HG03460 (cell line): ENCODE data around the gene BTBD9.

Experiments used
- ATAC-seq: cut with Tn5 transposase; IDR thresholded peaks from one replicate; pipeline ENCODE4 v1.9.1; 2021; ENCODE audit not compliant: unreplicated experiment

Gene BTBD9

DNA sequence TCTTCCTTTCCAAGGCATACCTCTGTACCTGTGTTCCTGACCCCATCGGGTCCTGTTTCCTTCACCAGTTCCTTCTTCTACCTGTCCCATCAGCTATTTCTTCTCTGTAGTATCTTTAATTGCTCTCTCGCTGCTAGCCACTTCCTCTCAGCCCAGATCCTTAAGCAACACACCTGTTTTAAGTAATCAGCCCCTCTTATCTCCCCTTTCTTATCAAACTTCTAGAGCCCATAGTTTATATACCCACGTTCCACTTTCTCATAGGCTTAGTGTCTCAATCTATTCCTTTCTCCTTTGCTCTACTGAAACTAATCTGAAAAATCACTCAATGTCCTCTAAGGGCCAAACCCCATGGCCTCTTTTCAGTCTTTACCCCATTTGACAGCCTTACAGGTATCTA, 239.6 kb downstream of the BTBD9 start:
- no peak for ATAC-seq

DNA sequence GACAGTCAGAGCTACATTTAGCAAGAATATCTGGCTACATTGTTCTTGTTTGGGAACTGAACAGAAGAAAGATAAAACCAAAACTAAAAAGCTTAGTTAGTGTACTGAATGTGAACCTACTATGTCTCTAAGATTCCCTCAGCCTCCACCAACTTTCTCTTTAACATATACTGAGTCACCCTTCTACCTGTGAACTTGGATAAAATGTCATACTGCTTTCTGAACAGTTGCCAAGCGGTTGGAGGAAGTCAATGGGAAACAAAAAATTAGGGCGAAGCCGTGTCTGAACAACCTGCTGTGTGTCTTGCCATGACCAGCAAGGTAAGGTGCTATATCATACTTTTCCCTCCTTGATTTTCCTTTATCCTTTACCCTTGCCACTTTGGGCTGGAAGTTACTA, 243.5 kb downstream of the BTBD9 start:
- no peak for ATAC-seq

DNA sequence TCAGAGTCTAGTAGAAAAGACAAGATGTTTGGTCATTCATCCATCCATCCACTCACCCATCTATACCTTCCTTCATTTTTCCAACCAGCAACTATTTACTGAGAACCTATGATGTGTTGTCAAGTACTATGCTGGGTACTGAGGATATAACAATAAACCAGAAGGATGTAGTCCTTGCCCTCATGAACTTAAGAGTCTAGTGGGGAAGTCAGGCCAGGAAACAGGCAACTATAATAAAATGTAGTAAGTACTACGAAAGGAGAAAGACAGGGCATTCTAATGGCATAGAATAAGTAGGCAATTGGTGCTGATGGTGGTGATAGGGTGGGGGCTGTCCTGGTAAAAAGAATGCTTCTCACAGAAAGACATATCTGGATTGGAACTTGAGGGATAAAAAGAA, 245.7 kb downstream of the BTBD9 start:
- no peak for ATAC-seq

DNA sequence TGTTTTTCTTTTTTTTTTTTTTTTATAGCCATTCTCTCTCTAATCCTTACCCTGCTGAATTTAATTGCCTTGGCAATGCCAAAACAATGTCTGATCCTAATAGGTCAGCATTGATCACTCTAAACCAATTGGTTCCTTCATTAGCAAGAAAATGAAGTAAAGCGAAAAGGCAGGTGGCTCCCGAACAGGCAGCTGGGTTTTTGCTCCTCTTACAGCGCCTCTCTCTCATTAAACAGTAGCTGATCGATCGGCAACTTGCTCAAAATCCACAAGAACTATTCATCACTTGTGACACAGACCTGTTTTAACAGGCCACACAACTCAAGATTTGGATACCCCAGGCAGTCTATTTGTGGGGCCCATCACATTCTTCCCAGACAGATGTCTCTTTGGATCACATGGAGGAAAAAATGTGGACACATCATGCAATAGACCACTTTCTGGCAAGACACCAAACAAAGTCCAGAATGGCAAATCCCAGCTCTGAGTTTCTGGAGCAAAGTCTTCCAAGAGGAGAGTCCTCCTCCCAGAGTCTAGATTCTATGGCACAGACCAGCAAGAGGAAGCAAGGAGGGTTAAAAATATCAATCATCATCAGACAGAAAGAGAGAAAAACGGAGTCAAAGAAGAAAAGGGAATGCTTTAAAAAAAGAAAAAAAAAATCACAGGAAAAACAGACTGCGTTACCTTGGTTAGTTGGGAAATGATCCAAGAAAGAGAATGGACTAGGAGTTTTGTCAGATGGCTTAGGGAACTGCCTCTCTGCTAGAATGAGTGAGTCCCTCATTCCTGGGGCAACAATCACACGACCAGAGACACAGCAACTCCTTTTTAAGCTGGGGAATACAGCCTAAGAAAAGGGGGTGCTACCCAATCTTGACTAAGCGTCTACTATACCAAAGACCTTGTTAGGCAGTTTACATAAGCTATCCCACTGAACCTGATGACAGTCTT, 247.8 kb downstream of the BTBD9 start:
- no peak for ATAC-seq

DNA sequence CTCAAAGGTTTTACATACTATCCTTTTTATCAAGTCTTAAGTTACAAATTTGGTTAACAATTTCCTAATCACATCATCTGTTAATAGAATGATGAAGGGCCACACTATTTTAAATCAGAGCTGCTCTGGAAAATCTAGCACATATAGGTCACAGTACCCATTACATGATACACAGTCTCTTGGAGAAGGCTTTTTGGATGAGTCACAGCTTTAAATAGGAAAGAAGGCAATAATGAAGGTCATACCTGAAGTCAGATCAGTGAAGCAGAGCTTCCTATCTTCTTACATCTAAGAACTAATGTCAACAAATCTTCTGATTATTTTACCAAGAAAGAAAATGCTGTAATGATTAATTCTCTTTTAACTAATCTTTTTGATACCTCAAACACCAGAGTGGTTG, 248.5 kb downstream of the BTBD9 start:
- ATAC-seq = no peak

GRCh38 chr6:38389875-38390274, 249.9 kb downstream of the BTBD9 start:
- no peak for ATAC-seq

- no peak for ATAC-seq
These were observed 251.8 kb downstream of the BTBD9 start for GRCh38 chr6:38387971-38388370.

- no peak for ATAC-seq
These were observed 252.3 kb downstream of the BTBD9 start for GRCh38 chr6:38387461-38387860.

DNA sequence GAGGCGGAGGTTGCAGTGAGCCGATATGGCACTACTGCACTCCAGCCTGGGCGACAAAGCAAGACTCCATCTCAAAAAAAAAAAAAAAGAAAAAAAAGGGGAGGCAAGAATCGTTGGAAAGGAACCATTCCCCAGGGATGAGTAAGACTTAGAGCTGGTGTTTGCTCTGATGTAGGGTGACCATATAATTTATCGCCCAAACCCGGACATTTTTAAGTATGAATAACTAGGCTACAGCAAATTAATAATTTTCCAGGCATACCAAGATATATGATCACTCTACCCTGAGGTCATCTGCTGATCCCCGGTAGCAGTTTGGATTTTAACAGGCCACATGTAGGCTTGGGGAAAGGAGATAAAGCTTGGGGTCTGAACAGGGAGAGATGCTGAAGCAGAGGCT, 260.9 kb downstream of the BTBD9 start:
- no peak for ATAC-seq

DNA sequence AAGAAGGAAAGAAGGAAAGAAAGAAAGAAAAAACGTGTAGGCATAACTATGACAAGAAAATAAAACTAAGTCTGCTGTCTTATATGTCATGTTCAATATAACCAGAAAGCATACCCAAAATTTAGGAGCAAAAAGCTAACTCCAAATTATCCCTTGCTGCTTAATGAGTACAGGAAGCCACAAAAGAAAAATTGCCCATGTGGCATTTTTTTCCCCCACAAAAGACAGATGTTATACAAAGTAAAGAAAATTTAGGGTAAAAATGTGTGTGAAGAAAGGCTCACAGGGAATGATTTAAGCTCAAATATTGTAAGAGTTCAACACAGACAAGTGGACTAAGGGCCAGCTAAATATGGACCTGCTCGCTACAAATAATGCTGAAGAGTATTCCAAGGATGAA, 263.8 kb downstream of the BTBD9 start:
- ATAC-seq = no peak

GRCh38 chr6:38375341-38375740, 264.4 kb downstream of the BTBD9 start:
- no peak for ATAC-seq

DNA sequence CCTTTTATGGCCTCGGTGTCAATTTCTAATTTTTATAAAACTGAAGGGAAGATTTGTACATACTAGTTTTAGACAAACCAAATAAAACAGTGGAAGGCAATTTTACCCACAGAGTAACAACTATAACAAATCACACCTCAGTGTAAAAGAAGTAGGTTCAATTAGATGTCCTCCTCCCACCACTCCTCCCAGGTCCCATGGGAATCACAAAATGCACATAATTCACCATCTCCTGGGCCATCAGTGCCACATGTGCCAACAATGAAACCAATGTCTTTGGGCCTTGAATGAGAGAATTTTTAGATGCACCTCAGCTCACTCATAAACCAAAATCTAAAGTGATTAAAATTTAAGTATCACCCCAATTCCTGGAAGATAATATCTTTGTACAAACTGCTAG, 267.8 kb downstream of the BTBD9 start:
- no peak for ATAC-seq

GRCh38 chr6:38370653-38371601, 268.8 kb downstream of the BTBD9 start:
- no peak for ATAC-seq

DNA sequence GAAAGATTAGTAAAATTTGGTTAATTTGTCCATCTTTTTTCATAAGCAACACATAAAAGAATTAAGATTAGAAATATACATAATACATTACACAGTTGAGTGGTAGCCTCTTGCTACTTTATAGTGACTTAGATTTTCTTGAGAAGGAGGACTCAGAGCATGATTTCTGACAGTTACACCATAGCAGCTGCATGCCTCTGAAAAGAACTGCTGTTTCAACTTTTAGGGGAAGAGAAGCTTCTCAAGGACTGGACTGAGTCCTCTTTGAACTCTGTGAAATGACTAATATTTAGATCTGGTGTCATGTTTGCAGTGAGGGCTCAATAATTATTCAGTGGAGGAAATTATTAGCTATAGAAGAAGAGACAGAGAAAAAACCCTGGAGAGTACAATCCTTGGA, 272.5 kb downstream of the BTBD9 start:
- no peak for ATAC-seq

GRCh38 chr6:38366234-38366633, 273.5 kb downstream of the BTBD9 start:
- no peak for ATAC-seq

- ATAC-seq = no peak
These were observed 275.0 kb downstream of the BTBD9 start for GRCh38 chr6:38364775-38365174.

DNA sequence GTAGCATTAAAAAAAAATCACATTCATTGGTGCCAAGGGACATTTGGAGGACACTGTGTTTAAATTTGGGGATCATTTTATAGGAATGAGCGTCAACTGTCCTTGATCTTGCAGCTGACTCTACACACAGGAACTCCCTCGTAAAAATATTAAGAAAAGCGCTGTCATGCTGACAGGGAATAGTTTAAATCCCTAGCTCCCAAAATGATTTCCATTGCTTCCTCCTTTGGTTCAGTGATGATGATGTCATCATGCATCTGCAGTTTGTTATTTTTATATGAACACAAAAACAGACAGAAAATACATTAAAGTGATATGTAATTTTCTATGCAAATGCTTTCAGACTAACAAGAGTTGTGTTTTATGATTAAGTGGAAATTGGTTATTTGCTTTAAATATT, 275.6 kb downstream of the BTBD9 start:
- ATAC-seq = no peak

DNA sequence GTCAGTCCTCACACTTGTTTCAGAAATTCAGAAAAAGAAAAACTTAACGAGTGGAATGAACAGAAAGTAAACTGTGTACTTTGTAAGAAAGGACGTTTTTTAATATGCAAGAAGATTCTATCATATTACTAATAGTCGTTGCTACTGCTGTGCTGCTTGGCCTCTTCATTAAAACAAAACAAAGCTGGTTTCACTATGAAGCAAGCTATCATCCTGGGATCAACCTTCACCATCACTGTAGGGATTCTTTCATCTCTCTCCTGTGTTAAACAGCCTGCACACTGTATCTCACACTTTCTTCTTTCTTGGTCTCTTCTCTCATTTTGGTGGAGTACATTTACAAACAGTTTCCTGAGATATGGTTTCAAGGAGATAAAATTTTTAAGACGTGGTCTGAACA, 284.2 kb downstream of the BTBD9 start:
- no peak for ATAC-seq

DNA sequence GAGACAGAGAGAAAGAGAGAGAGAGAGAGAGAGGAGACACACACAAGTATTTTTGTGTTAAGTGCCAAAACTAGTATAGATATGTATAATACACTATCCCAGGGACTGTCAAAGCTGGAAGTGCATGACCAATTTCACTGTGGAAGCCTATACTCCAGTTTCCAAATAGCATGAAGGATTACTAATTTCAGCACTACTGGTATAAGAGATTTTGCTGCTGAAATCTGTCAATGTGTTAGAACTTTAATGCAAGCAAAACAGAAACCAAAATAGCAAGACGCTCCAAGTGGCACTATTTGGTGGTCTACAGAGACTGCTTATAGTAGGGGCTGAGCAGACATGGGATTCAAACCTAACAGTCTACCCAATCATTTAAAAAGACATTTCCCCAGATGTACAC, 284.8 kb downstream of the BTBD9 start:
- ATAC-seq = no peak

- no peak for ATAC-seq
These were observed 285.7 kb downstream of the BTBD9 start for GRCh38 chr6:38354037-38354381.

DNA sequence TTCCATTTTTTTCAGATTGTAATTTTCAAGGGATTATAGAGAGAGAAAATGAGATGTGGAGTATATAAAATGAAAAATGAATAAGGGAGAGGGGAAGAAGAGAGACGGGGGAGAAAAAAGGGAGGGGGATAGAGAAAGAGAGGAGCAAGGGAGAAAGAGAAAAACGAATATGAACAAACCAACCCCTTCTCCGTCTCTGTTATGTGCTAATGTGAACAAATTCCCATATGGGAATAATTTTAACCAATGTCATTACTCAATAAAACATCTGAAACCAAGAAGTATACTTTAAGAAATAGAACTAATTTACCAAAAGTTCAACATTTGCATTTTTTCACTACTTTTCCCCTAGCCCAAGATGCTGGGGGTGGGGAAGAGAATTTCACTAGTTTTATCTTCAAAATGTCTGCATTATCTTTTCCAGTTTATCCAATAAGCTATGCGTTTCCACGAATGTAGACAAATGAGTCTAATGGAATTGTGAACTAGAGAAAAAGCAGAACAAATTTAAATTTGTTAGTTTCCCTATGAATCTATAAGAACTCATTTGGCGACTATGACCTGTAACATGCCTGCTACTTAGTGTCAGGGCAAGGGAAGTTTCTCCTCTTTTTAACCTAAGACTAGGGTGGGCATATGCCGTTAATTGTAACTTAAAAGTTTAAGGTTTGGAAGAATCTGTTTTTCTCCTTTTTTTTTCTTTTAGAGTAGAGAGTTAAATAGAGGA, 286.3 kb downstream of the BTBD9 start:
- no peak for ATAC-seq
